Activated CD4-positive, alpha-beta T cell treated with anti-CD3 and anti-CD28 coated beads for 36 hours (primary cell): ENCODE data around the gene DPYD. TPM values are rescaled to one million over a fixed set of nuclear protein-coding genes. Genes with fewer than 3 reads are reported as not detected.

ENCODE experiments used
- ATAC-seq: fragments of 200-7000 bp; cut with Tn5 transposase; one replicate; pipeline ENCODE4 v1.10.0; 2021; ENCODE audit warnings: mild to moderate bottlenecking, moderate library complexity
- CTCF ChIA-PET: fragments of 350-600 bp; sonication (Branson Sonifier 250); formaldehyde crosslinking; loops from one replicate; lab custom pipeline; 2021; ENCODE audit warnings: antibody characterized with exemption; lab: Charles Lee
- POLR2A ChIA-PET: fragments of 350-600 bp; sonication (Branson Sonifier 250); formaldehyde crosslinking; loops from one replicate; lab custom pipeline; 2021; ENCODE audit warnings: antibody characterized with exemption, inconsistent platforms; lab: Charles Lee
- DNase-seq: peaks from one replicate; pipeline ENCODE4 v3.0.0-alpha.2; 2020
- H3K27ac Mint-ChIP-seq: one replicate; pipeline ENCODE4 v1.8.0; 2021; ENCODE audit warnings: mixed read lengths
- H3K27me3 Mint-ChIP-seq: one replicate; pipeline ENCODE4 v1.8.0; 2021; ENCODE audit warnings: mixed read lengths
- H3K36me3 Mint-ChIP-seq: one replicate; pipeline ENCODE4 v1.8.0; 2021; ENCODE audit warnings: low read depth, mixed read lengths
- H3K4me1 Mint-ChIP-seq: one replicate; pipeline ENCODE4 v1.8.0; 2021; ENCODE audit warnings: mixed read lengths
- H3K4me3 Mint-ChIP-seq: one replicate; pipeline ENCODE4 v1.8.0; 2021; ENCODE audit warnings: mild to moderate bottlenecking, moderate library complexity, mixed read lengths
- H3K9me3 Mint-ChIP-seq: one replicate; pipeline ENCODE4 v1.8.0; 2021; ENCODE audit warnings: low read depth, mixed read lengths
- intact Hi-C, 2 experiments: fragments of 100-400 bp; cut with DNase I in 1 of 2; cut with micrococcal nuclease in 1 of 2; formaldehyde crosslinking; loops; one replicate each; pipeline versions ENCODE4 v1.14.2 to v1.15.1; 2022 to 2024; cut with DNase I, micrococcal nuclease
- total RNA-seq, 2 experiments: library from RNA; stranded (reverse); gene quantifications; one replicate each; pipeline ENCODE4 v1.2.3, GENCODE V29; 2021

Gene DPYD
- total RNA-seq, 2 experiments from 2014 or later, result 6.8 to 7.1 TPM

DNA sequence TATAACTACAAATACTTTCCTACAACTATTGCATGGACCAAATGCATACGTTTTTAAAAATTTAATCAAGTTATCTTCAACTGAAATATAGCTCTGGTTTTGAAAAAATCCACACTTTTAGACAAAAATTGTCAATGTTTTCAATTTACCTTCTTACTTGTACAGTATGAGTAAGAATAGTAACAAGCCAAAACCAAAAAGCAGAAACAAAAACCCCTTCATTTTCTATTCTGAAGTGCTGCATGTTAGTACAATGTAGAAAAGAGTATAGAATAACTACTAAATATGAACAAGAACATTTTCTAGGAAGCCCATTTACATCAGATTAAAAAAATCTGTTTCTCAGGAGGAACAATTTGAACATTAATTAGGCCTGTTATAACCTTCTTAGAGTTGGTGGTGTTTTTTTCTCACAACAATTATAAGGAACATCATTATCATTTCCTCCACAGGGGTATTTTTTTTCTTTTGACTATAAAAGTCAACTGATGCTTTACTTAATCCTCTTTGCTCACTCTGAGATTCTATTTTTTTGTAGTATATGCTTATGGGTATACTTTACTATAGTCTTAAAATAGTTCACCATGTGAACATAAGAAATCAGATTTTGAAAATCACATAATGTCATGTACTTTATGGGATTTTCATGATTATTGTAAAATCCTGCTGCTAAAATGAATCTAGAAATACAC is 723.9 kb downstream of the DPYD start:
- DNase-seq (no peak), ATAC-seq (no peak)
- Mint-ChIP-seq H3K4me1 (no peaks in the 10 kb centered on the region), H3K27me3 (no peaks in the 10 kb centered on the region), H3K27ac (no peak overlapping the region), H3K9me3 (no peaks in the 10 kb centered on the region), H3K36me3 (no peaks in the 10 kb centered on the region), H3K4me3 (no peak overlapping the region)
- ChIA-PET POLR2A (no interaction called here), CTCF (no interaction called here)
- intact Hi-C loops, result no loop called here

DNA sequence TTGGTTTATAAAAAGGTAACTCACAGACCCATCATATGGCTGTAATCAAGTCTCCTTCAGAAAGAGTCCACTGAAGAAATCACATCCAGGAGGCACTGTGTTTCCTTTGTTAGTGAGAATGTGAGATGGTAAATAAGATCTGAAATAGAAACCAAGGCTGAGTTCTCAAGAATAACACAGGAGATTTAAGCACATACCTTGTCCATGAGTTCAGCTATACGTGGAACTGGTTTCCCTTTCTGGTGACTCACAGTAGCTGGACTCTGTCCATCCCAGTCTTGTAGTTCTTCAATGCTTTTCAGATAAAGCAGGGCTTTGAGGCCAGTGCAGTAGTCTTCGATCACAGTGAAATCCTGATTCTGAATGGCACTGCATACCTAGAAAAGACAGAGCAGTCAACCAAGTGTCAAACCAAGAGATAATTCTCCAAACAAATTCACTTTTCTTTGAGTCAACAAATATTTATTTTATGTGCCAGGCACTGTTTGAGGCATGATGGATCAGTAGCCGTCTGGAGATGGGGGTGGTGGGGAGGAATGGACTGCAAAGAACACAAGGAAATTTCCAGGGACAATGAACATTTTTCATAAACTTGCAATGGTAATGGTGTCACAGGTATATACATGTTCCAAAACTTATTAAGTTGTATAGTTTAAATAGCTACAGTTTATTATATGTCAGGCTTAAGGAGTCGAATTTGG is 727.8 kb downstream of the DPYD start:
- ChIA-PET CTCF (no interaction called here), POLR2A (no interaction called here)
- H3K36me3 Mint-ChIP-seq, result peaks cover 8% of the 10 kb centered on the region
- no peak for ATAC-seq
- H3K27ac Mint-ChIP-seq, result no peak overlapping the region
- no peak overlapping the region for H3K4me3 Mint-ChIP-seq
- H3K4me1 Mint-ChIP-seq, result no peaks in the 10 kb centered on the region
- no peaks in the 10 kb centered on the region for H3K9me3 Mint-ChIP-seq
- intact Hi-C loops, result no loop called here
- no peaks in the 10 kb centered on the region for H3K27me3 Mint-ChIP-seq
- no peak for DNase-seq

DNA sequence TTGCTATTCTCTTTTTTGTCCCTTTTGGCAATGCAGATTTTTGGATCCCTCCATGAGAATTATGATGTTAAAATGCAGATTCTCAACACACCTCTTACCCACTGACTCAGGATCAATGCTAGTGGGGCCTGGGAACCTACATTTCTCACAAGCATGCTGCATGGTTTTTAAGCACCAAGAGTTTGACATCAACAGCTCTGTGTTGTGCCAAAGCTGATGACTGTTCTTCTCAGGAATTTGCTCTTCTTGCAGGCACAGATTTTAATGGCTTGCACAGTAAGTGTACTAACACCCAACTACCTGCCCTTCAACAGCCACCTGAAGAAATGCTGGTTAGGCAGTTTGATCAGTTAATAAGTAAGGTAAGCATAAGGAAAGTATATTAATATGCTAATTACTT is 730.5 kb downstream of the DPYD start:
- H3K27me3 Mint-ChIP-seq, result no peaks in the 10 kb centered on the region
- H3K4me3 Mint-ChIP-seq, result no peak overlapping the region
- peaks cover 8% of the 10 kb centered on the region for H3K36me3 Mint-ChIP-seq
- H3K4me1 Mint-ChIP-seq, result no peaks in the 10 kb centered on the region
- H3K27ac Mint-ChIP-seq, result no peak overlapping the region
- no peaks in the 10 kb centered on the region for H3K9me3 Mint-ChIP-seq
- ATAC-seq, result no peak
- no peak for DNase-seq
- intact Hi-C loops, result no loop called here
- ChIA-PET CTCF (interaction anchor here (0.6 to 1.5 kb wide), 2 partner anchors 52 to 799 kb away, joined by 3 read pairs; no protein-coding TSS in a partner anchor), POLR2A (no interaction called here)

DNA sequence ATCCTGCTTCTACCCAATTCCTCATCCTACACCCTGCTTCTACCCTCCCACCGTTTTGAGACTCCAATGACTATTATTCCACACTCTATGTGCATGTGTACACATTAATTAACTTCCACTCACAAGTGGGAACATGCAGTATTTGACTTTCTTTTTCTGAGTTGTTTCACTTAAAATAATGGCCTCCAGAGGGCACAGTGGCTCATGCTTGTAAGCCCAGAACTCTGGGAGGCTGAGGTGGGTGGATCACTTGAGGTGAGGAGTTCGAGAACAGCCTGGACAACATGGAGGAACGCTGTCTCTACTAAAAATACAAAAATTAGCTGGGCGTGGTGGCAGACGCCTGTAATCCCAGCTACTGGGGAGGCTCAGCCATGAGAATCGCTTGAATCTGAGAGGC is 734.5 kb downstream of the DPYD start:
- H3K4me1 Mint-ChIP-seq, result no peaks in the 10 kb centered on the region
- H3K36me3 Mint-ChIP-seq, result peaks cover 5% of the 10 kb centered on the region
- CTCF ChIA-PET, result interaction anchor here (0.9 kb wide), 1 partner anchor 22 kb away, joined by 3 read pairs; no protein-coding TSS in a partner anchor
- no peaks in the 10 kb centered on the region for H3K9me3 Mint-ChIP-seq
- no peaks in the 10 kb centered on the region for H3K27me3 Mint-ChIP-seq
- DNase-seq, result peak; percentile 20
- intact Hi-C loops, result loop anchor here (1.0 to 5.0 kb wide), 3 partner anchors 631 to 866 kb away; no protein-coding TSS in a partner anchor
- no peak for ATAC-seq
- POLR2A ChIA-PET, result no interaction called here
- H3K4me3 Mint-ChIP-seq, result no peak overlapping the region
- no peak overlapping the region for H3K27ac Mint-ChIP-seq

DNA sequence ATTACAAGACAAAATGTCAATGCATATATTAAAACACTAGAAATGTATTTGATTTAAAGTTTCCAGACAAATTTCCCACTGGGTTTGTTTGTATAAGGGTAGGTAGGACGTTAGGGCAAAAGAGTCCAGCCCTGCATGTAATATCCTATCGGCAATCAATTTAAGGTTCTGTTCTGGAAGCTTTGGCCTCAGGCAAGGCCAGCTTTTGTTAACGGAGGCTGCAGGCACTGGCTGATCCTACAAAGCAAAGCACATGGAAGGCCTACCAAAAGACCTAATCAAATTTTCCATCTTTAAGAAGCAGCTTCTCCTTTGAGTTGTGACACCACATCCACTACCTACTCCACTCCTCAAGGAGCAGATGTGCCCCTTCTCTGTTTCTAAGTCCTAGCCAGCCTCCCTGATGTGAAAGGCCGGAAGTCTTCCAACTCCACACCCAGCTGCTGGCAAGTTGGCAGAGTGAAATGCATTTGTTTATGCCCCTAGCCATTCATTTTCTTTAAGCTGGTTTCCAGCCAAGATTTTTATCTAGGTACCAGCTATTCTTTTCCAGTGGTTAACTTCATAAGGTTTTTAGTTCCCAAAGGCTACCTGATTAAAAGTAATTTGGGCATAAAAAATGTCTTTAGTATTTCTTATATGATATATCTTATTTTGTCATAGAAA is 746.7 kb downstream of the DPYD start:
- intact Hi-C loops, result no loop called here
- Mint-ChIP-seq H3K4me3 (no peak overlapping the region), H3K27ac (no peak overlapping the region), H3K4me1 (no peaks in the 10 kb centered on the region), H3K27me3 (no peaks in the 10 kb centered on the region), H3K9me3 (no peaks in the 10 kb centered on the region), H3K36me3 (peaks cover 5% of the 10 kb centered on the region)
- DNase-seq (no peak), ATAC-seq (no peak)
- ChIA-PET POLR2A (no interaction called here), CTCF (interaction anchor here (0.6 kb wide), 1 partner anchor 1246 kb away, joined by 3 read pairs; no protein-coding TSS in a partner anchor)

DNA sequence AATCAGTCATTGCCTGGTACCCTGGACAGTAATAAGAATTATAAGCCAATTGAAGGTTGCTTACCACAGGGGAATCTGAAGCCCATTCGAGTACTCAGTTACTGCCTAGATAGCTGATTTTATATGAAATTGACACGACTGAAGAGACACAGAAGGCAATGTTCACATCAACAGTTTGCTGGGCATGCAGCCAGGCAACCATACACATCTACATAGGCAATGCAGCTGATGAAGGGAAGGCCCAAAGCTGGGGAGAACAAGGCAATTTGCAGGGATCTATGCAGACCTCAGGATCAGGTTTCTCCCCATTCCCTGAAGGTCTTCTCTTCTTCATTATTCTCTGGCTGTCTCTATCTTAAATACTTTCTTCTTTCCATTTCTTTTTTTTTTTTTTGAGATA is 750.5 kb downstream of the DPYD start:
- CTCF ChIA-PET, result no interaction called here
- no peaks in the 10 kb centered on the region for H3K9me3 Mint-ChIP-seq
- H3K27ac Mint-ChIP-seq, result no peak overlapping the region
- H3K4me3 Mint-ChIP-seq, result no peak overlapping the region
- peaks cover 8% of the 10 kb centered on the region for H3K36me3 Mint-ChIP-seq
- intact Hi-C loops, result no loop called here
- no peaks in the 10 kb centered on the region for H3K27me3 Mint-ChIP-seq
- H3K4me1 Mint-ChIP-seq, result no peaks in the 10 kb centered on the region
- ATAC-seq (no peak), DNase-seq (no peak)
- POLR2A ChIA-PET, result no interaction called here

DNA sequence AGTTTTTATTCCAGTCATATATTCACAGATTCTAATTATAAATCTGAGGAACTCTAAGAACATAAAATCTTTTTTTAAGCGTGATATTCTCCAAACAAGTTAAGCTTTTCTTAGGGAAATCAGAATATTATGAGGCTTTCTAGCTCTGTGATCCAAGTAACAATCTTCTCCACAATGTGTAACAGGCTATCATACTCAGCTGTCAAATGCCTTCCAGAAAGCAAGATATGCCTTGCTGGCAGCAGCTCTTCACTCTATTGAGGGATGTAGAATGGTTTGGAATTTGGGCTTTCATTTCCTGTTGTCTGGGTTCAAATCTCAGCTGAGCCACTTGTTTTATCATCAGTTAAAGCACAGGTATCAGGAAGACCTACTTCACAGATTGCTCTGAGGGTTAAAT is 752.8 kb downstream of the DPYD start:
- no peak for DNase-seq
- ChIA-PET POLR2A (no interaction called here), CTCF (interaction anchor here (0.5 kb wide), 1 partner anchor 391 kb away, joined by 3 read pairs; no protein-coding TSS in a partner anchor)
- ATAC-seq, result no peak
- no peaks in the 10 kb centered on the region for H3K27me3 Mint-ChIP-seq
- H3K36me3 Mint-ChIP-seq, result peaks cover 20% of the 10 kb centered on the region
- intact Hi-C loops, result no loop called here
- no peaks in the 10 kb centered on the region for H3K4me1 Mint-ChIP-seq
- no peak overlapping the region for H3K4me3 Mint-ChIP-seq
- no peak overlapping the region for H3K27ac Mint-ChIP-seq
- H3K9me3 Mint-ChIP-seq, result peaks cover 8% of the 10 kb centered on the region

DNA sequence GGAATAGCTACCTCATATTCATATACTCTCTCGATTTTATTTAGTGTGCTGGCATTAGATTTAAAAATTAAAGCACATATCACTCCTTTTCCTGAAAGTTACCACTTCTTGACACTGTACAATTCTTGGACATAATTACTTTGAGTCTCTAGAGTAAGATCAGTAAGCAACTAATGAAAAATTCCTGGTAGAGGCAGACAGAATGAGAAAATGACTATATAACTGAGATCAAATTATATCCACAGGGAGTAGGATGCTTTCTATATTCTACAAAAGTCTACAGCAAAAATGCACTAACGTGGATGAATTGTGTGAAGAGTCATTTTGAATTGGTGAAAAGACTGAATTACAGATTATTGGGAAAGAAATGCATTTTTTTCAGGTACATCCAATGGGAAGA is 753.6 kb downstream of the DPYD start:
- peaks cover 8% of the 10 kb centered on the region for H3K9me3 Mint-ChIP-seq

DNA sequence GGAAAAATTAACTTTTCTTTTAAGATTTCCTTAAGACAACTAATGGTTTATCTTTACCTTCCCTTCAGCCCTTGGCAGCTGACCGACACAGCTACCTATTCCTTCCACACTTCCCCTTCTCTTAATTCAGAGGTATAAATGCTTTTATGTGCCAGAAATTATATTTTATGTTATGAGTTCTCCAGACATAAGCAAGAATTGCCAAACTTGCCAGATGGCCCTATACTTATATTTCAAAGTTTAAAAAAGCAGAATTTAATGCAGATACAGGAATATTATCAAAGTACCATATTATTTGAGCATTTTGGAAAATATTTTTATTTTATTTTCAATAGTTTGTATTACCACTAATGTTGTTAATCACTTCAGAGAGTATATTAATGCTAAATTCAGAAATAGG is 754.2 kb downstream of the DPYD start:
- H3K4me1 Mint-ChIP-seq, result no peaks in the 10 kb centered on the region
- DNase-seq (no peak), ATAC-seq (no peak)
- CTCF ChIA-PET, result interaction anchor here (0.7 kb wide), 1 partner anchor 620 kb away, joined by 3 read pairs; no protein-coding TSS in a partner anchor
- H3K36me3 Mint-ChIP-seq, result peaks cover 20% of the 10 kb centered on the region
- POLR2A ChIA-PET, result no interaction called here
- H3K4me3 Mint-ChIP-seq, result no peak overlapping the region
- intact Hi-C loops, result no loop called here
- H3K9me3 Mint-ChIP-seq, result peaks cover 8% of the 10 kb centered on the region
- H3K27ac Mint-ChIP-seq, result no peak overlapping the region
- no peaks in the 10 kb centered on the region for H3K27me3 Mint-ChIP-seq

More for the DNA sequence above, 753.6 kb downstream of the DPYD start:
- H3K4me3 Mint-ChIP-seq, result no peak overlapping the region
- no peaks in the 10 kb centered on the region for H3K27me3 Mint-ChIP-seq
- POLR2A ChIA-PET, result no interaction called here
- CTCF ChIA-PET, result interaction anchor here (0.7 kb wide), 1 partner anchor 620 kb away, joined by 3 read pairs; no protein-coding TSS in a partner anchor
- H3K36me3 Mint-ChIP-seq, result peaks cover 20% of the 10 kb centered on the region
- H3K4me1 Mint-ChIP-seq, result no peaks in the 10 kb centered on the region
- no peak overlapping the region for H3K27ac Mint-ChIP-seq
- DNase-seq (no peak), ATAC-seq (no peak)
- intact Hi-C loops, result no loop called here

DNA sequence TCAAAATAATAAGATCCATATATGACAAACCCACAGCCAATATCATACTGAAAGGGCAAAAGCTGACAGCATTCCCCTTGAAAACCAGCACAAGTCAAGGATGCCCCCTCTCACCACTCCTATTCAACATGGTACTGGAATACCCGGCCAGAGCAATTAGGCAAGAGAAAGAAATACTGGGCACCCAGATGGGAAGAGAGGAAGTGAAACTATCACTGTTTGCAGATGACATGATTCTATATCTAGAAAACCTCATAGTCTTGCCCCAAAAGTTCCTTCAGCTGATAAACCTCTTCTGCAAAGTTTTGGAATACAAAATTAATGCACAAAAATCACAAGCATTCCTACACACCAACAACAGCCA is 756.6 kb downstream of the DPYD start:
- peaks cover 8% of the 10 kb centered on the region for H3K9me3 Mint-ChIP-seq
- no peaks in the 10 kb centered on the region for H3K27me3 Mint-ChIP-seq
- no peak for DNase-seq
- ChIA-PET CTCF (interaction anchor here (1.0 kb wide), 1 partner anchor 22 kb away, joined by 3 read pairs; no protein-coding TSS in a partner anchor), POLR2A (no interaction called here)
- intact Hi-C loops, result no loop called here
- peaks cover 15% of the 10 kb centered on the region for H3K36me3 Mint-ChIP-seq
- H3K4me3 Mint-ChIP-seq, result no peak overlapping the region
- ATAC-seq, result no peak
- no peak overlapping the region for H3K27ac Mint-ChIP-seq
- H3K4me1 Mint-ChIP-seq, result no peaks in the 10 kb centered on the region

DNA sequence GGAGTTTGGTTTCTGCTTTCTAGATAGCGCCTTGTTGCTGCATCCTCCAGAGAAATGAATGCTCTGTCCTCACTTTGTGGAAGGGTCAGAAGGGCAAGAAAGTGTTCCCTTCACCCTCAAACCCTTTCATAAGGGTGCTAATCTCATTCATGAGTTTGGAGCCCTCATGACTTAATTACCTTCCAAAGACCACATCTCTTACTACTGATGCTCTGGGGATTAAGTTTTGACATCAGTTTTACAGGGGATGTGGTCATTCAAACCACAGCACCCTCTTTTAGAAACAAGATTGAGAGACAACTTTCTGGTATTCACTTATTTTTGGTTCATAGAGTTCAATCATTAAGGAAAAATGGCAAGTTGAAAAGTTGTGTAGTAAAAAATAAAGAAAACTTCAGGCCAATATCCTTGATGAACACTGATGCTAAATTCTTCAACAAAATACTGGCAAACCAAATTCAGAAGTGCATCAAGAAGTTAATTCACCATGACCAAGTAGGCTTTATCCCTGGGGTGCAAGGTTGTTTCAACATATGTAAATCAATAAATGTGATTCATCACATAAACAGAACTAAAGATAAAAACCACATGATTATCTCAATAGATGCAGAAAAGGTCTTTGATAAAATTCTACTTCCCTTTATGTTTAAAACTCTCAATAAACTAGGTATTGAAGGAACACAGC is 757.1 kb downstream of the DPYD start:
- DNase-seq, result no peak
- H3K36me3 Mint-ChIP-seq, result peaks cover 15% of the 10 kb centered on the region
- intact Hi-C loops, result no loop called here
- no peak overlapping the region for H3K4me3 Mint-ChIP-seq
- ATAC-seq, result no peak
- no peak overlapping the region for H3K27ac Mint-ChIP-seq
- H3K27me3 Mint-ChIP-seq, result no peaks in the 10 kb centered on the region
- H3K9me3 Mint-ChIP-seq, result peaks cover 8% of the 10 kb centered on the region
- H3K4me1 Mint-ChIP-seq, result no peaks in the 10 kb centered on the region
- POLR2A ChIA-PET, result no interaction called here
- CTCF ChIA-PET, result interaction anchor here (1.0 kb wide), 1 partner anchor 22 kb away, joined by 3 read pairs; no protein-coding TSS in a partner anchor
